Measurements from ENCODE around the gene POLR3C. TPM values are rescaled to one million over a fixed set of nuclear protein-coding genes. Genes with fewer than 3 reads are reported as not detected.
"Not testable (repeated sequence)": the region's sequence is repeated elsewhere in the genome, so short reads cannot be mapped to it uniquely, and the experiment has no call there.

POLR3C gene
- total RNA-seq, 1 experiment from 2014 or later: 43.6 TPM

- DNase-seq (ENCODE audit: low read depth): peak; percentile 55
Measured at GRCh38 chr1:145818095-145818494, 5.9 kb upstream of the POLR3C start.

DNA sequence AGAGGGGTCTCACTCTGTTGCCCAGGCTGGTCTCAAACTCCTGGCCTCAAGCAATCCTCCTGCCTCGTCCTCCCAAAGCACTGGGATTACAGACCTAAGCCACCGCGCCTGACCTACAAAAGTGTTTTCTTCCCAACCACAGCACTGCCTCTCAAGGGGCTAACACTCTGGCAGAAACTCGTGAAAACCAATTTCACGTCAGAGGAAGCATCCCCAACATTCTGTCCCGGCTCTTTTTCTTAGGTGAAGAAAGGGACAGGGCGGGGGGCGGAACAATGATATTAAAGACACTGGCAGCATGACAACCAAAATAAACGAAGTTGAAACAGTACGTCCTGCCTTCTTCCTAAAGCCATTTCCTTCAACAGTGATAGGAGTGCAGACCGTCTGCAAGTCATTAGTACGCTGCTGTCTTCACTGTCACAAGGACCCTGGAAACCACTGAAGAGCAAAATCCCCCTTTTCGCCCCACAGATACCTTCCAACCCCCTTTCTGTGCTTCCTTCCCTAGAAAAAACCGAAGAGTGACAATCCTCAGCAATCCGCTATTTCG is 1.1 kb upstream of the POLR3C start:
- not testable (repeated sequence) for DNase-seq (ENCODE audit: low read depth)

- no peak for DNase-seq (ENCODE audit: low read depth)
Measured at GRCh38 chr1:145824499-145824842, 471 bp downstream of the POLR3C start.

GRCh38 chr1:145826030-145826429 is 2.0 kb downstream of the POLR3C start:
- DNase-seq (ENCODE audit: low read depth): no peak

DNA sequence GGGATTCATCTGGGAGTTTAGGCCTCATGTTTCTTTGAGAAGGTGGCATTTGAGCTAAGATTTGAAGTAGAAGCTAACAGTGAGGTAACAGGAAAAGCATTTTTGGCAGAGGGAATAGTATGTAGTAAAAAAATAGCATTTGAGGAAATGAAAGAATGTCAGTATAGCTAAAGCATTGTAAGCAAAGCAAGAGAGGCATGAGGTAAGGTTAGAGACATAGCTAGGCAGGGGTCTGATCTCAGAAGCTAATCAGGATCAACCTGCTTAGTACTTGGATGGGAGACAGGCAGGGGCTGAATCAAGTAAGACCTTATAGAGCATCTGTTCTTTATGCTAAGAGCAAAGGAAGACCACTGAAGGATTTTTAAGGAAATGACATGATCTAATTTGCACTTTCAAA is 4.0 kb downstream of the POLR3C start:
- no peak for DNase-seq (ENCODE audit: low read depth)

GRCh38 chr1:145828367-145829026 is 4.5 kb downstream of the POLR3C start:
- no peak for DNase-seq (ENCODE audit: low read depth)

DNA sequence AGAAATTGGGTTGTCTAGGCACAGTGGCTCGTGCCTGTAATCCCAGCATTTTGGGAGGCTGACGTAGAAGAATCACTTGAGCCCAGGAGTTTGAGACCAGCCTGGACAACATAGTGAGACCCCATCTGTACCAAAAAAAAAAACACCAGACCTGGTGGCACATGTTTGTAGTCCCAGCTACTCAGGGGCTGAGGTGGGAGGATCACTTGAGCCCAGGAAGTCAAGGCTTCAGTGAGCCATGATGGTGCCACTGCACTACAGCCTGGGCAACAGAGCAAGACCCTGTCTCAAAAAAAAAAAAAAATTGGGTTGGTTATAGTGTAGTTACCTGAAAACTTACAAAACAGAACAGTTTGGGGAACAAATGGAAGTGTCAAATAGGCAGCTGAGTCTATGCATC is 6.8 kb downstream of the POLR3C start:
- DNase-seq (ENCODE audit: low read depth): not testable (repeated sequence)

DNA sequence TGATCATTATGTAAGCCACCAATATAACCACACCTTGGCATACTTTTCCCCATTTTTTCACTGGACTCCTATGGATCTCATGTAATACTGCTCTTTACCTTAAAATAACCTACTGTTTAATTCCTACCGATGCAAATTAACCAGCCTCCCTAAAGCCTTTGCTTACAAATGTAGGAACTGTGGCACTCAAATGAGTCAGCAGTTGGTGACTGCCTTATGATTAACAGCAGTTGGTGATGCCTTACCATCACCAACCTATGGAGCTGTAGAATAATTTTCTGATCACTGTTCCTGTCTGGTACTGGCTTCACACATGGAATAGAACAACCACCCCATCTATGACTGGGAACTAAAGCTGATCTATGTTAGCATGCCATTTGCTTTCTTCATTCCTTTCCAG is 13.7 kb downstream of the POLR3C start:
- DNase-seq (ENCODE audit: low read depth): no peak

DNA sequence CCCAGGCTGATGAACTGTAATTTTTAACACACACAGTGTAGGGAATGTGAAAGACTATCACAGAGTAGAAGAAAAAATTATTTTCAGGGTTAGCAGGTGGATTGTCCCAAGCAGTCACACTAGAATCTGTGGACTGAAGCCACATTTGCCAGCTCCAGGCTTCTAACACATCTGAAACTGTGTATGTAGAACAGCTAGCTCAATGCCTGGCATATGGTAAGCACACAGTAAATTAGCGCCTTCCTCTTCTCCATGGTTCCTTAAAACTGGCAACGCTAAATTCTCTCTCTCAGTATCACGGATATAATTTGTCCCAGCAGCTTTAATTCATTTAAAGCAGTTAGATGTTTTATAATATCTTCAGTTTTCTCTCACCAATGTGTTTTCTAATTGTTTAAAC is 19.0 kb downstream of the POLR3C start:
- no peak for DNase-seq (ENCODE audit: low read depth)

GRCh38 chr1:145845144-145845513 is 21.1 kb downstream of the POLR3C start:
- DNase-seq (ENCODE audit: low read depth): no peak

GRCh38 chr1:145845514-145846161 is 21.6 kb downstream of the POLR3C start, which contains the start of gene NUDT17:
NUDT17 (plus strand) TSS chr1:145845630; CDS start chr1:145845641, 11 bp downstream.
- DNase-seq (ENCODE audit: low read depth): peak; percentile 88

- peak; percentile 57 for DNase-seq (ENCODE audit: low read depth)
Measured at GRCh38 chr1:145846201-145846612, 22.2 kb downstream of the POLR3C start.

GRCh38 chr1:145847827-145848226 is 23.8 kb downstream of the POLR3C start:
- DNase-seq (ENCODE audit: low read depth): no peak

DNA sequence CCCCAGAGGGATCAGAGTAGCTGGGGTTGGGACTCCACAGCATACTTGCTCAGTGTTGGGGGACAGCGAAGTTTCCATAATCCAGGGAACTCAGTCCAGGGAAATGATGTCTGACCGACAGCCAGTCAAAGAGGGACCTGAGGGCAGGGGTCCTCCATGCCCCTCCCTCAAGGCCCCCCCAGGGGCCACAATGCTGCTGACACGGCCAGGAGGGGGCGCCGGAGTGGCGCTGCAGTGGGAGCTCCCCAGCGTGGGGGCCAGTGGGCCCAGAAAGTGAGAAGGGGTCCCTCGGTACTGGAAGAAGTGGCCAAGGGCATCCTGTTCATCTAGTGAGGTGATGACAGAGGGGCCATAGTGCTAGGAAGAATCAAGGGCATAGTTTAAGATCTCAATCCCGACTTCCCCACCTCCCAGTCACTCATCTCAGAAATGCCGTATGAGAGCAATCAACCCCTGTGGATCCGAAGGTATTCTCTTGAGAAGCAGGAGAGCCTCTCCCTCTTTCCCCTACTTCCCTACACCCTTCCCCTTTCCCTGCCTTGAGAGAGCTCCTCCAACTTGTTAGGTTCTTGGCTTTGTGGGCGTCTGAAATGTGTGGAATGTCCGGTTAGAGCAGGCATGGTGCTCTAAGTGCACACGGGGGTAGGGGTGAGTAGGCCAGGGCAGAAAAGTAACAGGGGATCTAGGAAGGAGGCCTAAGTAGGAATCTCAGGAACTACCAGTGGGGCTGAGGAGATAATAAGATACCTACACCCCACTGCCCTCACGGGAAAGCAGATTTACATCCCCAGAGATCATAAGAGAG is 25.6 kb downstream of the POLR3C start:
- DNase-seq (ENCODE audit: low read depth): peak; percentile 80

GRCh38 chr1:145855426-145855948 is 31.5 kb downstream of the POLR3C start:
- no peak for DNase-seq (ENCODE audit: low read depth)

DNA sequence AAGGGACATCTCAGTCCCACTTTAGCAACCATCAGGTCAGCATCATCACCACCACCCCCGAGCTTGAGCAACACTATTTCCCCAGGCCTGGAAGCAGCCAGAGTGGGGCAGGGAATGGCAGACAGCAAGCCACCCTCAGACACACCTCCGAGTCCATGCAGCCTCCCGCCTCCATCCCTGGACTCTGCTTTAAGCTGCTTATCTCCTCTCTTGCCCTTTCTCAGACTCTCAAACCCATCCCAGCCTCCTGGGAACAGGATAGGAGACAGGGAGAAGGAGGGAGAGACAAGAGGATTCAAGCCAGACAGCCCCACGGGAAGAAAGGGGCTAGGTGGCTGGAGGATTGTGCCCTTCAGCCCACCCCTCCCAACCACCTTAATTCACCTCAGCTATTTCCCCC is 33.2 kb downstream of the POLR3C start:
- DNase-seq (ENCODE audit: low read depth): no peak

GRCh38 chr1:145858238-145858900 is 34.4 kb downstream of the POLR3C start:
- peak; percentile 38 for DNase-seq (ENCODE audit: low read depth)

- DNase-seq (ENCODE audit: low read depth): peak; percentile 92
Measured at GRCh38 chr1:145858901-145859490, 35.0 kb downstream of the POLR3C start, which contains the start of gene PIAS3. PIAS3 (minus strand) TSS chr1:145859081; CDS start chr1:145858990, 91 bp downstream.

DNA sequence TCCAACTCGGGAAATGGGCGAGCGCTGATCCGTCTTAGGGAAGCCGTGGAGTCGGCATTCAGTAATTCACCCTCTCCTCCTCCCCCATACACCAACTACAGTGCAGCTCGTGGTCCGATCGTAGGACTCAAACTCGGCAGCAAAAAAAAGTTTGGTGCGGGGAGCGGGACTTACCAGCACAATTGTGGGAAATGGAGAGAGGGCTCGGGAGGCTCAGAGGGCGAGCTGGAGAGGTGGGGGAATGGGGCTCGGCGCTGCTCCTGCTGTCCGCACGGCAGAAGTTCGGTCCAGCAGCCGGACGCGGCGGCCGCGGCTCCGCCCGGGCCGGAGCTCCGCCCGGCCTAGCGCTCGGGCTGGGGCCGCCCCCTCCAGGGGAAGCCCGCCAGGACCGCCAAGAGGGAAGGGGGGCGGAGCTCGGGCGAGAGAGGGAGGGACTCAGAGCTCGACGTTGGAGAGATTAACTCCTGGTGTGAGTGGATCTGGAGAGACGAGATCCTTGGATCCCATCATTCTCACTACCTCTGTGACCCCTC is 35.6 kb downstream of the POLR3C start:
- DNase-seq (ENCODE audit: low read depth): peak; percentile 87

DNA sequence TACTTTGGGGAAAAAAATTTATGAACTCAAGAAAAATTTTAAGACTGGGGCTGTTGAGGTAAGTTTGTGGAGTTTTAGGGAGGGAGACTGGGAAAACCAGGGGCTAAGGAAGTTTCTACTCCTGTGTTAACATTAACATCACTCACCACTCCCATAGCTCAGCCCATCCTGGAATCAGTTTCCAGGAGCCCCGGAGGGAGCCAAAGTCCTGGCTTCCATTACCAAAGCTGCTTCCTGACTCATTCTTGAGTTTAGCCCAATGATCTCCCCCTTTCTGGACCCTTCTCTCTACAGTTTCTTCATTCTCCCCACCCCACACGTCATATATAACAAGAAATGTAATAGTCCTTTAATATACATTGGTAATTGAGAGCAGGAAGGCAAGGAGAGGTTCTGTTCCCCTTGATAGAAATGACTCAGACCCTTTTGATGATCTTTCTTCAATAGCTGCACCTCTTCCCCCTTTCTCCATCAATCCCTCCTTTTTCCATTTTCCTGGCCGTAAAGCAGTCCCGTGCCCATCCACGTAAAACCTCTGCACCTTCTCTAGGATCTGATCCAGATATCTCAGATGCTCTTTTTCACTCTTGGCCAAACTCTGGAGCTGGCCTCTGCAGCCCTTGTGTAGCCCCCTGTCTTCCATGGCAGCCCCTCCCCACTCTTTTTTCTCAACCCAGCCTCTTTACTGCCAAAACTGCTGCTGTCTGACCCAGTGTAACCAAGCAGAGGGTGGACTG is 39.5 kb downstream of the POLR3C start:
- no peak for DNase-seq (ENCODE audit: low read depth)
